NCI-H2171 treated with DMSO at 0.1 percent for 48 hours (cell line): ENCODE data around the gene PLIN3.
"Not testable (repeated sequence)": the region's sequence is repeated elsewhere in the genome, so short reads cannot be mapped to it uniquely, and the experiment has no call there.

Experiments
- DNase-seq: peaks from one replicate; lab custom pipeline; 2025; lab: John Stamatoyannopoulos, UW

Gene PLIN3

GRCh38 chr19:4845975-4846374, 21.5 kb downstream of the PLIN3 start:
- DNase-seq, result not testable (repeated sequence)

- no peak for DNase-seq
These were observed 22.9 kb downstream of the PLIN3 start for GRCh38 chr19:4844348-4845179.

GRCh38 chr19:4843647-4843965, 23.9 kb downstream of the PLIN3 start:
- DNase-seq, result no peak

- DNase-seq, result no peak
These were observed 28.3 kb downstream of the PLIN3 start for GRCh38 chr19:4839192-4839591.

- DNase-seq, result no peak
These were observed 34.7 kb downstream of the PLIN3 start for GRCh38 chr19:4832776-4833175.

- DNase-seq, result not testable (repeated sequence)
These were observed 35.5 kb downstream of the PLIN3 start for GRCh38 chr19:4831979-4832340.

- DNase-seq, result no peak
These were observed 36.0 kb downstream of the PLIN3 start, which contains the start of gene TICAM1 for GRCh38 chr19:4831304-4831978. Gene TICAM1, minus strand, starts transcription at chr19:4831712. Its CDS starts 13,335 bp downstream, at chr19:4818377.

- DNase-seq, result no peak
These were observed 36.6 kb downstream of the PLIN3 start for GRCh38 chr19:4830768-4831265.

GRCh38 chr19:4830332-4830731, 37.1 kb downstream of the PLIN3 start:
- DNase-seq, result no peak

GRCh38 chr19:4829001-4829712, 38.3 kb downstream of the PLIN3 start:
- no peak for DNase-seq

- DNase-seq, result no peak
These were observed 43.9 kb downstream of the PLIN3 start for GRCh38 chr19:4823577-4823976.

GRCh38 chr19:4822354-4822753, 45.1 kb downstream of the PLIN3 start:
- not testable (repeated sequence) for DNase-seq

GRCh38 chr19:4821265-4821664, 46.2 kb downstream of the PLIN3 start:
- DNase-seq, result no peak

GRCh38 chr19:4817467-4818277, 49.8 kb downstream of the PLIN3 start:
- no peak for DNase-seq

GRCh38 chr19:4816950-4817278, 50.6 kb downstream of the PLIN3 start:
- no peak for DNase-seq

- no peak for DNase-seq
These were observed 51.1 kb downstream of the PLIN3 start for GRCh38 chr19:4816202-4816949.

GRCh38 chr19:4815426-4816201, 51.9 kb downstream of the PLIN3 start:
- peak; percentile 97 for DNase-seq

GRCh38 chr19:4814625-4815425, 52.6 kb downstream of the PLIN3 start:
- DNase-seq, result no peak

- peak; percentile 35 for DNase-seq
These were observed 55.9 kb downstream of the PLIN3 start for GRCh38 chr19:4811328-4812131.
